Medulla oblongata (tissue), 1 donor: ENCODE results near the gene KANSL1L.
"Not testable (repeated sequence)": the region's sequence is repeated elsewhere in the genome, so short reads cannot be mapped to it uniquely, and the experiment has no call there.

Experiments used
- DNase-seq: peaks from one replicate; pipeline ENCODE4 v3.0.0-alpha.2; 2015; ENCODE audit errors: extremely low spot score

KANSL1L gene

DNA sequence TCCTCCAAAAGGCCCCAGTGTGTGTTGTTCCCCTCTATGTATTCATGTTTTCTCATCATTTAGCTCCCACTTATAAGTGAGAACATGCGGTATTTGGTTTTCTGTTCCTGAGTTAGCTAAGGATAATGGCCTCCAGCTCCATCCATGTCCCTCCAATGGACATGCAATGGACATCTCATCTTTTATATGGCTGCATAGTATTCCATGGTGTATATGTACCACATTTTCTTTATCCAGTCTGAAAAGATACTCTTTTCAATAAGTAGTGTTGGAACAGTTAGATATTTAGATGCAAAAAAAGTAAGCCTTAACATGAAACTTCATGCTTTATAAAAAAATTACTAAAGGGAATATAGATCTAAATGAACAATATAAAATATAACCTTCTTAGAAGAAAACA is 5.9 kb upstream of the KANSL1L start:
- DNase-seq, result not testable (repeated sequence)

DNA sequence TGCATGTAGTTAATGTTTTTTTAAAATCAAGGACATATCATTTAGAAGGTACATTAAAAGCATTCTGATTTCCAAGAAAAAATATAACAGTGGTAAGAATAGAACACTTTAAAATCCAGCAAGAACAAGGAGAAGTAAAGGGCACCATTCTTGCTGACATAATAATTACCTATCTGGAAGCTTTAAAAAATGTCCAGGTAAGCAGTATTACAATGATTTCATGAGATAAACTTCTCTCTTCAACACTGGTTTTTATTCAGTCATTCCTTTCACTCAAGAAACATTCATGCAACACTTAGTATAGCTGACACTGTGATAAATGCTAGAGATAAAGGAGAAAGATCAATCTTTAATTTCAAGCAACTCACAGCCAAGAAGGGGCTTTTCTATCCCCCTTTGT is 2.9 kb upstream of the KANSL1L start:
- no peak for DNase-seq

DNA sequence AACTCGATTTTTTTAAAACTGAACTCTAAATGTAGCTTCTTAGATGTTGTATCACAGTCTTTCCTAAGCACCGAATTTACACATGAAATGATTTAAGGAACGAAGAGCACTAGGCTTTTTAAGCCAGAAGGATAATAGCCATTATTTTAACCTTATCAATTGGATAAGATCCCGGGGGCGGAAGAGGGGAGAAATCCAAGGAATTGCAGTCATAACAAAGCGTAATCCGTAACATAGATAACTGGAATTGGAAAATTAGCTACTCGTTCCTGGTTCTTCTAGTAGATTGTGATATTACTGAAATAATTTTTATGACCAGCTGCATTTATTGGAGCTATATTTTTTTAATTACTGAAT is 988 bp upstream of the KANSL1L start:
- DNase-seq, result no peak

DNA sequence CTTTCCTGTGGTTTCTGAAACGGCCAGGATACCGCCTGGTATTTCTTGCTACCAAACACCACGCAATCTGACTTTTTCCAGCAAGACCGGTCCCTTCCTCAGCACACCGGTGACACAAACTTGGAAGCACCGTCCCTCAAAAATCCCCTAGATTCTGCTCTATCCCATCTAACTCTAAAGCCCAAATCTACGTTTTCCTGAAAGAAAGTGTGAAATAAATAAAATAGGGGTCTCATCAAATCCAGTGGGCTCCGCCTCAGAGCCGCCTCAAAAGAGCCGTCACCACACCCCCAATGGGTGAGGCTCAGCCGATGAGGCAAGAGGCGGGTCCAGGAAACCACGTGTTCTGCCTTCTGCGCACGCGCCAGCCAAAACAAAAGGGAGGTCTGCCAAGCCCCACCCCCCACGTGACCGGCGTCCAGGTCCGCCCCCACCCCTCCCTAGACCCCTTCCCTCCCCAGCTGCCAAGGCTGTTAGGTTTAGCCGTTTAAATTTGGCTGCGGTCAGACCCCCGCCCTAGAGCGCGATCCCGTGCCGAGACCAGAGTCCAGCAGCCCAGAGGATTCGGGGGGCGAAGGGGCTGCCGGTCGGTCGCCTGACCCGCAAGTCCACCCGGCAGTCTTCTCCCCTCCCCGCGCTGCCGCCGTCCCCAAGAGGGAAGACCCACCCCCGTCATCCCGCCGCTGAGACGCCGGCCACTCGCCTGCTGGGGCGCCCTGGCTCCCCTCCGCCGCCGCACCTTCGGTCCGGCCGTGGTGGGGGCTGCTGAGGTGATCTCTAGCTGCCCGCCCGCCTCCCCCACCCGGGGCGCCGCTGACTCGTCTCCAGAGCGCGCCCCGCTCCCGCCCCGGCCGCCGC is 534 bp downstream of the KANSL1L start:
- peak; percentile 98 for DNase-seq

DNA sequence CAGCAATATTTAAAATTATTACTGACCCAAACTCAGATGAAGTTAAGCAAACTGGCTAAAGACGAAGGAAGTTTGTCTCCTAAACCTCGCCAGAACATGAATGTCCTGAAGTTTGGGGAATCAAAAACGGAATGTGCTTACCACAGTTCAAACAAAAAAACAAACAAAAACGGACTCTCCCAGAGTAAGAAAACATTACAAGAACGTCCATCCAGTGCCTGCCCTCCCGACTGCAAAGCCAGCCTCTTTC is 1.1 kb downstream of the KANSL1L start:
- no peak for DNase-seq

DNA sequence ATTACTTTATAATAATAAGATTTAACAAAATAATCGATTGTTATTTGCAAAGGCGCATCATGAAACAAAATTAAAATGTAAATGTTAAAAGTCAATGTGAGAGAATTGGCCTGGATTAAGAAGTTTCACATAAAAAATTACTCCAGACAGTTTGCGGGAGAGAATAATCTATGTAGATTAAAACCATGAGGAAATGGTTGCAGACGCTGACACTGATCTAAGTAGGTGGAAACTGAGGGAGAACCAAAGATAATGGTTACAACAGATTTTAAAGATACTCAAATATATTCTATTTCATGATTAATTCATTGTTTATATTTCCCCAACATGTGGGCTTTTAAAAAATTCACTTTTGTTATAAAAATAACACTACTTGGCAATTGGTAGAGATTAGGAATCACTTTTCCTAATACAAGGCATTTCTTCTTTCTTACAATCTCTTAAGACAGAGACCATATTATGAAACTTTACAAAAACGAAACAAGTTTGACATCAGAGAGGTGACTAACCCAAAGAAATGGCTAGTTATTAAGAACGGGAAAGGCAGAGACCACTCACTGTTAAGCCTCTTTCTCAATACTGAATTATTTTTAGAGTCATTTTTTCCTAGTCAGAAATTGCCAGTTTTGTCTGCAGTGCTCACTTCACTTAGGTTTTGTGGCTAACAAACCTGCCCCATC is 1.6 kb downstream of the KANSL1L start:
- peak; percentile 58 for DNase-seq

DNA sequence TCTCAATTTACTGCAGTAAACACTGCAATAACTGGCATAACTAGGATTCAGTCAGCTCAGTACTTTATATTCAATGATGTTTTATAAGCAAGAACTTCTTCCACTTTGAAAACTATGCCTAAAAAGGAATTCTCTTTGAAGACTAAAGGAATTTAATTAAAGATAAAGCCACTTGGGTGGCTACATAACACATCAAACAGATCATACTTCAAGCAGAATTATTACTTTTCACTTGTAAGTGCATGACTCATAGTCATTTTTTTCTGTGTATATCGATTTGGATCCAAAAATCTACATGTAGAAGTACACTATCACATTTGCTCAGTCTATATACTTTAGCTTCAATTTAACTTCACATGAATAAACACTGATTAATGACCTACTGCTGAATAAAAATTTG is 4.0 kb downstream of the KANSL1L start:
- DNase-seq, result no peak

DNA sequence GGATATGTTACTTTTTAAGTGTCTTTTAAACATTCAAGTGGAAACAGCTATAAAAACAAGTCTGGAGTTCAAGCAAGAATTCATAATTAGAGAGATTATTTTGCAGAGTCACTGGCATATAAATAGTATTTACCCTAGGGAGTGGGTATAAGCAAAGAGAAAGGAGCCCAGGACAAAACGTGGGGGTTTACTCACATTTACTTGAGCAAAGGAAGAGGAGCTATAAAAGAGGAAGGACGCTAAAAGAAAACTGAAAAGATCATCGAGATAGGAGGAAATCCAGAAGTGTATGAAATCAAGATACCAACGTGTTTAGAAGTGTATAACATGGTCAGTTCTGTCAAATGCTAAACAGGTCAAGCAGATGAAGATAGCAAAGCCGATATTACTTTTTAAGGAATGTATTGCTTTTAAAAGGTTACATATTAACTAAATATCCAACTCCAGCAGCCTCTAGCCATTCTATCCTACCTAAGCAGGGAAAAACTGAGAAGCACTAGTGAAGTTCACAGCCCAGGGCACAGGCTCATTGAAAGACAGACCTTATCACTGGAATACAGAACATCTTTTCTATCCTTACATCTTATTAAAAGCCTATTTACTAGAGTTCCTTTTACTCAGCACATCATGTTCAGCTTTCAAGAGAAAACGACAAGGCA is 8.6 kb downstream of the KANSL1L start:
- no peak for DNase-seq

DNA sequence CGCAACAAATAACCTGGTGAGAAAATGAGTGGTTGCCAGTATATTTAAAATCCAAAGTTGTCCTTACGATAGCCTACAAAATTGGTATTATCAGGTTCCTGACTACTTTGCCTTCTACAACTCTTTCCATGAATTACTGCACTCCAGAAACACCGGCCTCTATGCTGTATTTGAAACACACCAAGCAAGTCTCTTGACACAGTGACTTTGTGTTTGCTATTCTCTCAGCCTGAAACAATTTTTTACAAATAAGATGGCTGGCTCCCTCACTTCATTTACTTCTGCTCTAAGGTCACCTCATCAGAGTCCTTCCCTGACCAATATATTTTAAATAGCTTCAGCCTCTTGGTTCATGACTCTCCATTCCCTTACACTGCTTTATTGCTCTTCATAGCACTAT is 12.2 kb downstream of the KANSL1L start:
- no peak for DNase-seq

DNA sequence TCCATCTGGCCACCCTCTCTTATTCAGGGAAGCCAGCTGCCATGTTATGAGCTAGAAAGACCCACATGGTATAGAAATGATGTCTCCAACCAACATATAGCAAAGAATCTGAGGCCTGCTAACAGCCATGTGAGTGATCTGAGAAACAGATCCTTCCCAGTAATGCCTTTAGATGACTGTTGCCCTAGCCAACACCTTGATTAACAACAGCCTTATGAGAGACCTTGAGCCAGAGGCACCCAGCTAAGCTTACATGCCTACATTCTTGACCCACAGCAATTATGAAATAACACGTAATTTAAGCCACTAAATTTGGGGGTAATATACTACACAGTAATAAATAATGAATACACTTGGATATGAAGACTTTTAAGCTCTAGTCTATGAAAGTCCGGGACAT is 13.0 kb downstream of the KANSL1L start:
- DNase-seq, result no peak

DNA sequence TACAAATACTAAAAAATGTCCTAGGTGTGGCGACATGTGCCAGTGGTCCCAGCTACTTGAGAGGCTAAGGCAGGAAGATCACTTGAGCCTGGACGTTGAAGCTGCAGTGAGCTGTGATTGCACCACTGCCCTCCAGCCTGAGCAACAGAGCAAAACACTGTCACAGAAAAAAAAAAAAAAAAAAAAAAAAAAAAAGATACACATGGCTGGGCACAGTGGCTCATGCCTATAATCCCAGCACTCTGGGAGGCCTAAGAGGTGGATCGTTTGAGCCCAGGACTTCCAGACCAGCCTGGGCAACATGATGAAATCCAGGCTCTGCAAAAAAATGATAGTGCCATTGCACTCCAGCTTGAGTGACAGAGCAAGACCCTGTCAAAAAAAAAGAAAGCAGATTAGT is 13.7 kb downstream of the KANSL1L start:
- no peak for DNase-seq

DNA sequence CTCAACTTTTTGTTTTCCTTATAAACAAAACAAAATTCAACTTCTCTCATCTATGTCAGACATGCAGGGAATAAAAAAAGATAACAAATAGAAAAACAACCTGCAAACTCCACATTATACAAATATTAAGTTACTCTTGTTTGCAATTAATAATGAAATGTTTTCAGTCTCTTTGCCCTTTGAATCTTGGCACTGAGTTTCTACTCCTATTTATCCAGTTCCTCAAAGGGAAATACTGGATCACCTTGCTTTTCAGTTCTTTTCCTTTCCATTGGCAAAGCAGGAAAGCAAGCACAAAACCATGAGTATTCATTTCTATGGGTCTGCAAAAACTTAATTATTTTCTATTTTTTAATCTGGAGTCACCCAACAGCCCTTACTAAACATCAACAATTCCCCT is 23.6 kb downstream of the KANSL1L start:
- DNase-seq, result no peak

DNA sequence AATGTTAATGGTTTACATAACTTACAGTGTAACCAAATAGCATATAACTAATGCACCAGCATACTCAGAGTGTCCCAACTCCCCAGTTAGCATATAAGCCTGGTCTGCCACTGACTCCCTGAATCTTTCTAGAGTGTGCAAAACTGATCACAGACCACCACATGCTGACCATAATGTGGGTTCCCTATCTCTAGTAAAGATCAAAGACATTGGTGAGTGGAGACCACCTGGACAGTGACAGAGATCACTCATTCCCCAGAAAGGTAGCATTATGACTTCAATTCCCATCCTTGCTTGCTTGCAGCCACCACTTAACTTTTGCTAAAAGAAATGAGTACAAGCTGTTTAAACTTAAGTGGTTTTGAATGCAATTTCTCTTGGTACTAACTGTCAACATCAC is 39.0 kb downstream of the KANSL1L start:
- DNase-seq, result no peak

DNA sequence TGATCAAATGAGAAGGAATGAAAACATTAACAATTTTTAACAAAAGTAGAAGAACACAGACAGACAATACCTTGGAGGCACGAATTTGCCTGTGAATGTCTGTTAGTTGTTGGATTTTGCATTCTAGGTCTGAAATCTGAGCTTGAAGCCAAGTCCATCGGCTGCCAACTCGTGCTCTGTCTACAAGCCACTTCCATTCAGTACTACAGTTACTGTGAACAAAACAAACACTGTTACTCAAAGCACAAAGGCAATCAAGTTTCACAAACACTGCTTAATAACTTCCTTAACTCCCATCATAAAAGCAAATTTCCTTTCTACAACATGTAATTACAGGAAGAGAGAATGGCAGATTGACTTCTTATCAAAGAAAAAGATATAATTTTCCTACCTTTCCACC is 42.2 kb downstream of the KANSL1L start:
- DNase-seq, result no peak

DNA sequence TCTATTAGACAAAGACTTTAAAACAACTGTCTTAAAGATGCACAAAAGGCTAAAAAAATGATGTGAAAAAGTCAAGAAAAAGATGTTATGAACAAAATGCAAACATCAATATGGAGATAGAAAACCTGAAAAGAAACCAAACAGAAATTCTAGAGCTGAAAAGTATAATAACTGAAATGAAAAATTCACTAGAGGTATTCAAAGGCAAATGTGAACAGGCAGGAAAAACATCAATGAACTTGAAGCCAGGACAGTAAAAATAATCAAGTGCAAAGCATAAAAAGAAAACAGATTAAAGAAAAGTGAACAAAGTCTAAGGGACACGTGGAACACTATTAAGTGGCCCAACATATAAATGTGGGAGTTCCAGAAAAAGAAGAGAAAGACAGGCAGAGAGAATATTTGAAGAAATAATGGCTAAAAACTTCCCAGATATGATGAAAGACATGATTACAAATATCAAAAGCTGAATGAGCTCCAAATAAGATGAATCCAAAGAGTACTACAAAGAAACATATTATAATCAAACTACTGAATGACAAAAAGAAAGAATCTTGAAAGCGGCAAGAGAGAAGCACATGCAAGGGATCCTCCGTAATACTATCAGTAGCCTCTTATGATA is 57.5 kb downstream of the KANSL1L start:
- no peak for DNase-seq

DNA sequence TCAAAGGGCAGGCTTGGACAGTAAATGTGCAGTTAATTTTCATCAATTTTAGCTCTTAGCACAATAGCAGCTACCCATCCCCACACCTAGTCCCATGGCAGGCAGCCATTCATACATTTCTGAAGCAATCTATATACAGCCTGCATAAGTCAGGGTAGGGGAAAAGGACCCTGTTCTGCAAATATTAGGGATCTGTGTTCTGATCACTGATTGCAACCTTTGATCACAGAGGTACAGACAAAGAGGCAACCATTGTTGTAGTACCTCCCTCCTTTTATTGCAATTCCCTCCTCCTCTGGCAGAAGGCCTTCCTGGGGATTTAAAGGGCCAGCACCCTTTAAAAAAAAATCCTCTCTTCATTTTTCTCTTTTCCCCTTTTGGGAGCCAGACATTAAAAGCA is 58.3 kb downstream of the KANSL1L start:
- DNase-seq, result no peak

DNA sequence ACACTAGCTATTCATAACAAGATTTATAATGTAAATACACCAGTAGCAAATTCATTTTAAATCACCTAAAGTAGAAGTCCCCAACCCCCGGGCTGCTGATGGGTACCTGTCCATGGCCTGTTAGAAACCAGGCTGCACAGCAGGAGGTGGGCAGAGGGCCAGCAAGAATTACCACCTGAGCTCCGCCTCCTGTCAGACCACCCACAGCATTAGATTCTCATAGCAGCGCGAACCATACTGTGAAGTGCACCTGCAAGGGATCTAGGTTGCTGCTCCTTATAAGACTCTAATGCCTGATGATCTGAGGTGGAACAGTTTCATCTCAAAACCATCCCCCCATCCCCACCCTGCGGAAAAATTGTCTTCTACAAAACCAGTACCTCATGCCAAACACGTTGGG is 71.3 kb downstream of the KANSL1L start:
- DNase-seq, result no peak

DNA sequence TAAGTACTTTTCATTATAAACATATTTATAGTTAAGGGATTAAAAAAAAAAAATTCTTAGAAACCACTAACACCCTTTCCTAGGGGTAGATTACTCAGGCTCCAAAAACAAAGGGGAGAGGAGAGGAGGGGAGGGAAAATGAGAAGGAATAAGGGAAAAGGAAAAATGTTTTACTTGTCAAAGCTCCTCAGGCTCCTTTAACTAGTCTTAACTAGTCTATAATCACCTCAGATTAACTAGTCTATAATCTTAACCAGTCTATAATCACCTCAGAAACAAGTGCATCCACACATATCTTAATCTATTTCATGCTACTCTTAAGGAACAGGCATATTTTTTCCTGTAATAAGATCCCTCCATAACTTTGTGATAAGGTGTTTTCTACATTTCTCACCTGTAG is 76.4 kb downstream of the KANSL1L start:
- DNase-seq, result no peak

DNA sequence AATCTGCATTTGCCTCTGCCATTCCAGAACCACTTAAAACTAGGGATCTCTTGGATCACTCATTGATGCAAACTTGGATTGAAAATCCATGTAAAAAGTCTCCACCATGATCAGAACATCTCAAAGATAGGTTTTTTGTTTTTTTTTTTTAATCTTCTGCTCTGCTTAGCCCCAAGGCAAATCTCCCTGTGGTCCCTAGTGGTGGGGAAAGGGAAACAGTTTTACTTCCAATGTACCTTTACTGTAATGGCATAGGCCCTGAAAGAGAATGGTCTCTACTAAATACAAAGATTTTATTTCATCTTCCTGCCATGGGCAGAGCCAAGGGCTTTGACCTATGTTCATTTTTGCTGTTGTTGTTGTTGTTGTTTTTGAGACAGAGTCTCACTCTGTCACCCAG is 78.4 kb downstream of the KANSL1L start:
- no peak for DNase-seq

DNA sequence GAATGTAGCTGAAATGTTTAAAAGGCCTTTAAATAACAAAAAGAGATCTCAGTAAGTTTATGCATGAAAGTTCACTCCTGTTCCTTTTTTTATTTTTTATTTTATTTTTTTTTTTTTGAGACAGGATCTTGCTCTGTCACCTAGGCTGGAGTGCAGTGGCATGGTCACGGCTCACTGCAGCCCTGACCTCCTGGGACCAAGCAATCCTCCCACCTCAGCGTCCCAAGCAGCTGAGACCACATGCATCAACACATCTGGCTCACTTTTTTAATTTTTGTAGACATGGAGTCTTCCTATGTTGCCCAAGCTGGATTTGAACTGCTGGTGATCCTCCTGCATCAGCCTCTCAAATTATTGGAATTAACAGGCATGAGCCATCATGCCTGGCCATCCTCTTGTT is 84.3 kb downstream of the KANSL1L start:
- DNase-seq, result no peak

DNA sequence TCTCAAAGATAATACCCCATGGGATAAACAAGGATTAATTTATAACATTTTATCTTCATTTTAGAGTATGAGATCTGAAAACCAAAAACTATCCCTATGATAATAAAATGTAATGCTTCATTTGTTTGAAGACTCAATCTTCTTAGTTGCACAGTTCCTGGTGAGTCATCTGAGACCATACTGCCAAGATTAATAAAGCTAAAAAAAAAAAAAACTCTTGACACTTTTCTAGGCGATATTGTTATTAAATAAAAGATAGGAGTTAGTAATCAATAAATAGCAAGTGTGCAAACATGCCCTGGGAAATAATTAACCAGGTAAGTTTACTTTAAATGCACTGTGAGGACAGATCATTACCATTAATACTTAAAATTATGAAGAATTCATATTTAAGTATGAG is 84.9 kb downstream of the KANSL1L start:
- no peak for DNase-seq

DNA sequence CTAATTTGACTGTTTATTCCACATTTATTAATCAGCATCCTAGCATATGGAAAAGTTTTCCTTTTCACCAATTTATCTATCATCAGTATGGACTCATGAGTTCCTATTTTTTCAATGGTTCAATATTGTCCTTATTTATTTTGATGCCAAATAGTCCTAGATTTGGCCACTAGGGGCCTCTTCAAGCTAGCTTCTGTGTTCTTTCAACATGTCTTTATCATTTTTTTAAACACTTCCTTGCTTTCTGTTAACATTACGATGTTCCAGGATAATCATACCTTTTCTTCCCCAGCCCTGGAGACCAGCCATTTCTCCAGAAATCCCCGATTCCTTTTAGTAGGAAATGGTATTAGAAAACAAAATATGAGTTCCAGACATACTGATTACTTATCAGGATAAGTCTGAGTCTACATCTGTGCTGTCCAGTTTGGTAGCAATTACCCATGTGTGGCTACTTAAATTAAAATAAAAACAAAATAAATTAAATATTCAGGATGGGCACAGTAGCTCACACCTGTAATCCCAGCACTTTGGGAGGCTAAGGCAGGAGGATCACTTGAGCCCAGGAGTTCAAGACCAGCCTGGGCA is 98.2 kb downstream of the KANSL1L start:
- DNase-seq, result peak; percentile 42

DNA sequence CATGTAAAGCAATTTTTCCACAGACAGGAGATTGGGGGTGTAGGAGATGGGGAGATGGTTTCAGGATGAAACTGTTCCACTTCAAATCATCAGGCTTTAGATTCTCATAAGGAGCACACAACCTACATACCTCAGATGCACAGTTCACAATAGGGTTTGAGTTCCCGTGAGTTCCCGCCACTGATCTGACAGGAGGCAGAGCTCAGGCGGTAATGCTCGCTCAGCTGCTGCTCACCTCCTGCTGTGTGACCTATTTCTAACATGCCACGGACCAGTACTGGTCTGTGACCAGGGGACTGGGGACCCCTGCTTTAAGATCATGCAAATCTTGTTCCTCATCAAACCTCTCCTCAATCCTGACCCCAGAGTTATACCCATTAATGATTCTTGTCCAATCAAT is 98.7 kb downstream of the KANSL1L start:
- no peak for DNase-seq
